Lower lobe of right lung (tissue), 2 donors: ENCODE results near the gene DOCK3. TPM values are rescaled to one million over a fixed set of nuclear protein-coding genes. Genes with fewer than 3 reads are reported as not detected.

ENCODE experiments used
- ATAC-seq, 2 donors: fragments of 200-7000 bp; cut with Tn5 transposase; one replicate each; pipeline ENCODE4 v1.9.1; 2020 to 2022; ENCODE audit warnings: mild to moderate bottlenecking in 2 of 2, moderate library complexity in 2 of 2
- DNase-seq: peaks from one replicate; pipeline ENCODE4 v3.0.0-alpha.2; 2020
- H3K27ac ChIP-seq: fragments of 200-600 bp; one replicate; pipeline ENCODE4 v1.8.0; 2022
- H3K27me3 ChIP-seq: fragments of 200-600 bp; one replicate; pipeline ENCODE4 v1.8.0; 2022; ENCODE audit warnings: low read depth
- H3K36me3 ChIP-seq: fragments of 200-600 bp; one replicate; pipeline ENCODE4 v1.8.0; 2022; ENCODE audit warnings: mild to moderate bottlenecking
- H3K4me1 ChIP-seq: fragments of 200-600 bp; one replicate; pipeline ENCODE4 v1.8.0; 2022
- H3K4me3 ChIP-seq: fragments of 200-600 bp; one replicate; pipeline ENCODE4 v1.8.0; 2022; ENCODE audit warnings: mild to moderate bottlenecking
- H3K9me3 ChIP-seq: fragments of 200-600 bp; one replicate; pipeline ENCODE4 v1.8.0; 2022
- intact Hi-C: fragments of 100-400 bp; cut with DNase I; formaldehyde crosslinking; loops from one replicate; pipeline ENCODE4 v1.11.0; 2022
- total RNA-seq: library from RNA; stranded (reverse); fragmentation: NEBNext Ultra II Directional; extraction: Animal tissue kit (Norgen Biotek cat#: 25700); gene quantifications from one replicate; pipeline ENCODE4 v1.2.1, GENCODE V29; 2021
- TF ChIP-seq, protein P1 (sequence below): fragments of 200-600 bp; IDR thresholded peaks from one replicate; pipeline ENCODE4 v1.8.0; 2022; ENCODE audit warnings: antibody characterized with exemption, mild to moderate bottlenecking
- donor health status: DM: no; HTN: yes; CAD: no; lungs with severe emphysema.

DOCK3 gene
- total RNA-seq, 1 donor from 2014 or later, result 1.5 TPM

DNA sequence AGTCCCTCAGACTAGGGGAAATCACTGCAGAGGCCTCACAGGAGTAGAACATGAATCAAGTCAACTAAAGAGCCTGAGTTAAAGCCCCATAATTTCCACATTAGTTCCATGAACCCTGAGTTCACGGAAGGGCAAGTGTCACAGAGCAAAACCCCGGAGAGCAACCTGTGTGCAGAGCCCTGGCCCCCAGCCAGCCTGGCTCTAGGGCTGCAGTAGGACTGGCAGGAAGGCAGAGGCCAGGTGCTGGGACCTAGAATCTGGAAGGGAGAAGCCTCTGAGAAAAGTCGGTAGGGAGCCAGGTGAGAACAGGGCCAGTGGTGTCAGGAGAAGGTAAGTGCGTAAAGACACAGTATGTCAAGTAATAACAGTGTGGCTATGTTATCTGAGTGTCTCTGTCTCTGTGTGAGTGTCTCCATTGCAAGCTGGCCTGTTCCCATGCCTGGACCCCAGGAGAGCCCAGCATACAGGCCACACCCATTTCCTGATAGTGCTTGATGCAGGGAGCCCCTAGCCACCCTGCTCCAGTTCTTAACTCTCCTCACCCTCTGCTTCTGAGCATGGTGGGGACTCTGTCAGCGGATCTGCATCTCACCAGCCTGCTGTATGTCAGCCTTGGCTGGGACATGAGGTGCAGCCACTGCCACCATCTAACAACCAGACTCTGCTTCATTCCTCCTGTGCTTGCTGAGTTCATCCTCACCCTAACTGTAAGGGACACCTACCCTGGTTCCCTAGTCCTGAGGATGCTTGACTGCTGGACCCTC lies 699.1 kb downstream of the DOCK3 start:
- H3K27me3 ChIP-seq, result peaks cover 8% of the 10 kb centered on the region
- no peaks in the 10 kb centered on the region for H3K36me3 ChIP-seq
- intact Hi-C loops, result no loop called here
- H3K27ac ChIP-seq, result no peak overlapping the region
- DNase-seq (no peak), ATAC-seq (no peak)
- H3K4me1 ChIP-seq, result no peaks in the 10 kb centered on the region
- TF ChIP-seq, protein P1, sequence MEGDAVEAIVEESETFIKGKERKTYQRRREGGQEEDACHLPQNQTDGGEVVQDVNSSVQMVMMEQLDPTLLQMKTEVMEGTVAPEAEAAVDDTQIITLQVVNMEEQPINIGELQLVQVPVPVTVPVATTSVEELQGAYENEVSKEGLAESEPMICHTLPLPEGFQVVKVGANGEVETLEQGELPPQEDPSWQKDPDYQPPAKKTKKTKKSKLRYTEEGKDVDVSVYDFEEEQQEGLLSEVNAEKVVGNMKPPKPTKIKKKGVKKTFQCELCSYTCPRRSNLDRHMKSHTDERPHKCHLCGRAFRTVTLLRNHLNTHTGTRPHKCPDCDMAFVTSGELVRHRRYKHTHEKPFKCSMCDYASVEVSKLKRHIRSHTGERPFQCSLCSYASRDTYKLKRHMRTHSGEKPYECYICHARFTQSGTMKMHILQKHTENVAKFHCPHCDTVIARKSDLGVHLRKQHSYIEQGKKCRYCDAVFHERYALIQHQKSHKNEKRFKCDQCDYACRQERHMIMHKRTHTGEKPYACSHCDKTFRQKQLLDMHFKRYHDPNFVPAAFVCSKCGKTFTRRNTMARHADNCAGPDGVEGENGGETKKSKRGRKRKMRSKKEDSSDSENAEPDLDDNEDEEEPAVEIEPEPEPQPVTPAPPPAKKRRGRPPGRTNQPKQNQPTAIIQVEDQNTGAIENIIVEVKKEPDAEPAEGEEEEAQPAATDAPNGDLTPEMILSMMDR, result no peak
- no peak overlapping the region for H3K4me3 ChIP-seq
- no peaks in the 10 kb centered on the region for H3K9me3 ChIP-seq

DNA sequence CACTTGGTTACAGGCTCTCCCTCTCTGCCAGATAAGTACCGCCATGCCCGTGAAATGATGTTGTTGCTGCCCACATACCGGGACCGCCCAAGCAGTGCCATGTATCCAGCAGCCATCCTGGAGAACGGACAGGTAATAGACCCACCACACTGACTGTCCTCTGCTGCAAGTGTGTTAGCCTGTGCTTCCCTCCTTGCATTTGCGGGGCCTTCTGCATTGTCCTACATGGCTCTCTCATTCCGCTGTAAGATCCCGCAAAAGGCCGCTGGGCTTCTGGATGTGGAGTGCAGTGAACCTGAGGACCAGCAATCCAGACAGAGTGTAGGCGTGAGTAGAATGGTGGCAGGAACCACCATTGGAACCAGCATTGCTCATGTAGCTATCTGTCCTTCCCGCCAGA lies 699.7 kb downstream of the DOCK3 start:
- ATAC-seq (no peak), DNase-seq (no peak)
- no peaks in the 10 kb centered on the region for H3K9me3 ChIP-seq
- H3K4me1 ChIP-seq, result no peaks in the 10 kb centered on the region
- H3K36me3 ChIP-seq, result no peaks in the 10 kb centered on the region
- no peak overlapping the region for H3K27ac ChIP-seq
- intact Hi-C loops, result no loop called here
- H3K27me3 ChIP-seq, result peaks cover 4% of the 10 kb centered on the region
- H3K4me3 ChIP-seq, result no peak overlapping the region
- TF ChIP-seq, protein P1, result no peak

GRCh38 chr3:51375136-51375535 lies 700.4 kb downstream of the DOCK3 start:
- Histone ChIP-seq H3K4me1 (no peaks in the 10 kb centered on the region), H3K27me3 (no peaks in the 10 kb centered on the region), H3K27ac (no peak overlapping the region), H3K36me3 (no peaks in the 10 kb centered on the region), H3K9me3 (no peaks in the 10 kb centered on the region), H3K4me3 (no peak overlapping the region)
- ATAC-seq (no peak), DNase-seq (no peak)
- intact Hi-C loops, result no loop called here
- TF ChIP-seq, protein P1, result no peak

GRCh38 chr3:51375571-51375970 lies 700.8 kb downstream of the DOCK3 start:
- intact Hi-C loops, result no loop called here
- no peak for ATAC-seq

GRCh38 chr3:51378065-51378464 lies 703.3 kb downstream of the DOCK3 start:
- H3K4me1 ChIP-seq, result no peaks in the 10 kb centered on the region
- TF ChIP-seq, protein P1, result no peak
- intact Hi-C loops, result no loop called here
- H3K4me3 ChIP-seq, result no peak overlapping the region
- no peak for DNase-seq
- no peaks in the 10 kb centered on the region for H3K27me3 ChIP-seq
- H3K36me3 ChIP-seq, result no peaks in the 10 kb centered on the region
- ATAC-seq, result no peak
- H3K9me3 ChIP-seq, result no peaks in the 10 kb centered on the region
- no peak overlapping the region for H3K27ac ChIP-seq

More at GRCh38 chr3:51375571-51375970, 700.8 kb downstream of the DOCK3 start:
- Histone ChIP-seq H3K27me3 (no peaks in the 10 kb centered on the region), H3K27ac (no peak overlapping the region), H3K4me1 (no peaks in the 10 kb centered on the region), H3K4me3 (no peak overlapping the region), H3K9me3 (no peaks in the 10 kb centered on the region), H3K36me3 (no peaks in the 10 kb centered on the region)
- no peak for DNase-seq
- TF ChIP-seq, protein P1, result no peak
